AG04449 (cell line): ENCODE measurements around the gene PPFIBP2.

Experiments
- CTCF ChIA-PET: fragments of 350-600 bp; formaldehyde crosslinking; extraction: SDS; loops from one replicate; lab custom pipeline; 2021; ENCODE audit warnings: antibody characterized with exemption; lab: Yijun Ruan, JAX
- POLR2A ChIA-PET: fragments of 400-600, 350-600 bp; formaldehyde crosslinking; extraction: SDS; loops from one replicate; lab custom pipeline; 2020; ENCODE audit warnings: antibody characterized with exemption, inconsistent platforms; lab: Yijun Ruan, JAX
- DNase-seq: peaks from one replicate; pipeline ENCODE4 v3.0.0-alpha.2; 2010; ENCODE audit warnings: low read depth, low spot score
- H3K4me3 ChIP-seq: 2 replicates; pipeline ENCODE4 v1.5.1; 2011; ENCODE audit warnings: low read depth, mild to moderate bottlenecking, control low read depth, low read length
- CTCF ChIP-seq: IDR thresholded peaks from one replicate; pipeline ENCODE4 v1.5.1; 2011; ENCODE audit warnings: mild to moderate bottlenecking, moderate library complexity, low read length, control low read depth, inconsistent platforms; ENCODE audit not compliant: insufficient read depth; ENCODE audit errors: missing control alignments

Gene PPFIBP2

GRCh38 chr11:7597620-7598019 lies 83.8 kb downstream of the PPFIBP2 start:
- no peak overlapping the region for H3K4me3 ChIP-seq
- TF ChIP-seq CTCF, result no peak
- POLR2A ChIA-PET, result no interaction called here
- DNase-seq, result no peak
- CTCF ChIA-PET, result no interaction called here

GRCh38 chr11:7599209-7599608 lies 85.4 kb downstream of the PPFIBP2 start:
- CTCF ChIA-PET, result interaction anchor here (2.4 kb wide), 1 partner anchor 28 kb away, joined by 7 read pairs; no protein-coding TSS in a partner anchor
- TF ChIP-seq CTCF, result no peak
- H3K4me3 ChIP-seq, result no peak overlapping the region
- no peak for DNase-seq
- POLR2A ChIA-PET, result no interaction called here

- DNase-seq, result peak; percentile 57
- no peak overlapping the region for H3K4me3 ChIP-seq
- TF ChIP-seq CTCF, result no peak
- ChIA-PET POLR2A (no interaction called here), CTCF (interaction anchor here (2.4 kb wide), 1 partner anchor 29 kb away, joined by 7 read pairs; no protein-coding TSS in a partner anchor)
These were observed 86.5 kb downstream of the PPFIBP2 start for GRCh38 chr11:7600205-7600775.

- CTCF ChIA-PET, result interaction anchor here (1.1 to 3.0 kb wide), 6 partner anchors 10 to 78 kb away, joined by 3 to 17 read pairs (median 3); no protein-coding TSS in a partner anchor
- DNase-seq, result no peak
- TF ChIP-seq CTCF, result no peak
- H3K4me3 ChIP-seq, result no peak overlapping the region
- POLR2A ChIA-PET, result no interaction called here
These were observed 89.4 kb downstream of the PPFIBP2 start for GRCh38 chr11:7603031-7603781.

- CTCF ChIA-PET, result interaction anchor here (1.1 to 3.0 kb wide), 3 partner anchors 11 to 33 kb away, joined by 3 to 17 read pairs (median 3); no protein-coding TSS in a partner anchor
- POLR2A ChIA-PET, result no interaction called here
These were observed 90.6 kb downstream of the PPFIBP2 start for GRCh38 chr11:7604331-7604955.

More at GRCh38 chr11:7604331-7604955, 90.6 kb downstream of the PPFIBP2 start:
- no peak overlapping the region for H3K4me3 ChIP-seq
- no peak for TF ChIP-seq CTCF
- no peak for DNase-seq
